HepG2 (cell line): ENCODE data around the gene AHSG. TPM values are rescaled to one million over a fixed set of nuclear protein-coding genes. Genes with fewer than 3 reads are reported as not detected.

Experiments
- ARNTL ChIP-seq: sonication (generic); formaldehyde crosslinking; IDR thresholded peaks from 2 replicates; pipeline ENCODE4 v1.4.0; 2020; ENCODE audit warnings: mild to moderate bottlenecking, missing genetic modification reagents
- BORCS8-MEF2B ChIP-seq: sonication (generic); formaldehyde crosslinking; IDR thresholded peaks from 2 replicates; pipeline ENCODE4 v1.8.0; 2022; ENCODE audit warnings: mild to moderate bottlenecking, missing genetic modification reagents
- GATAD2A ChIP-seq: IDR thresholded peaks from 2 replicates; pipeline ENCODE4 v1.6.1; 2016
- GFI1 ChIP-seq: sonication (generic); formaldehyde crosslinking; IDR thresholded peaks from 2 replicates; pipeline ENCODE4 v1.5.0; 2020; ENCODE audit warnings: missing genetic modification reagents, mild to moderate bottlenecking, borderline replicate concordance
- HHEX ChIP-seq: IDR thresholded peaks from 2 replicates; pipeline ENCODE4 v1.6.1; 2016; ENCODE audit warnings: control low read depth
- HOXA5 ChIP-seq: sonication (generic); formaldehyde crosslinking; IDR thresholded peaks from 2 replicates; pipeline ENCODE4 v1.4.0; 2020; ENCODE audit warnings: missing genetic modification reagents
- ISL2 ChIP-seq: sonication (generic); formaldehyde crosslinking; IDR thresholded peaks from 2 replicates; pipeline ENCODE4 v1.5.0; 2020; ENCODE audit warnings: missing genetic modification reagents
- KLF16 ChIP-seq, 2 experiments: sonication (generic) in 1 of 2; formaldehyde crosslinking in 1 of 2; IDR thresholded peaks; 2 replicates each; pipeline versions ENCODE4 v1.6.1 to v1.8.0; 2016 to 2023; ENCODE audit warnings: missing genetic modification reagents in 2 of 2, missing compliant biosample characterization in 1 of 2
- MEF2D ChIP-seq: sonication (generic); formaldehyde crosslinking; IDR thresholded peaks from 2 replicates; pipeline ENCODE4 v1.5.1; 2020; ENCODE audit warnings: mild to moderate bottlenecking, missing genetic modification reagents
- NR2C2 ChIP-seq: sonication (generic); formaldehyde crosslinking; IDR thresholded peaks from 2 replicates; pipeline ENCODE4 v1.4.0; 2020; ENCODE audit warnings: missing genetic modification reagents, mild to moderate bottlenecking, moderate library complexity, borderline replicate concordance
- ONECUT2 ChIP-seq: sonication (generic); formaldehyde crosslinking; IDR thresholded peaks from 2 replicates; pipeline ENCODE4 v1.4.0; 2020; ENCODE audit warnings: missing genetic modification reagents
- ZNF263 ChIP-seq: sonication (generic); formaldehyde crosslinking; IDR thresholded peaks from 2 replicates; pipeline ENCODE4 v1.4.0; 2020; ENCODE audit warnings: missing genetic modification reagents
- ZNF788 ChIP-seq: sonication (generic); formaldehyde crosslinking; IDR thresholded peaks from 2 replicates; pipeline ENCODE4 v1.5.0; 2020; ENCODE audit warnings: mild to moderate bottlenecking, missing genetic modification reagents, borderline replicate concordance
- polyA plus RNA-seq, 8 experiments: library from polyadenylated mRNA; depleted of rRNA in 3 of 8; stranded (reverse) in 7 of 8; unstranded in 1 of 8; fragments of >200 nt; fragmentation: Illumina TruSeq in 4 of 8; extraction: Trizol in 4 of 8; gene quantifications; 2 replicates each; pipeline versions ENCODE4 v1.2.1 to v1.2.3, GENCODE V29; 2011 to 2016; ENCODE audit warnings: low read depth in 4 of 8, missing spikeins in 1 of 8, mixed read lengths in 1 of 8; ENCODE audit not compliant: insufficient read depth in 1 of 8
- total RNA-seq, 5 experiments: library from RNA; depleted of rRNA; stranded (reverse); fragments of >200 nt; fragmentation: Illumina TruSeq; extraction: Trizol; gene quantifications; 2 replicates each; pipeline ENCODE4 v1.2.3, GENCODE V29; 2016; ENCODE audit warnings: low read depth in 1 of 5
- TF ChIP-seq, protein P1 (sequence below): IDR thresholded peaks from 2 replicates; pipeline ENCODE4 v1.4.0; 2020; ENCODE audit warnings: mild to moderate bottlenecking, missing genetic modification reagents
- TF ChIP-seq, protein P2 (sequence below): IDR thresholded peaks from 2 replicates; pipeline ENCODE4 v1.6.1; 2016; ENCODE audit warnings: low read depth, missing genetic modification reagents, missing compliant biosample characterization
- TF ChIP-seq, protein P3 (sequence below): sonication (generic); formaldehyde crosslinking; IDR thresholded peaks from 2 replicates; pipeline ENCODE4 v1.8.1; 2022; ENCODE audit warnings: low read depth, mild to moderate bottlenecking, missing genetic modification reagents
- TF ChIP-seq, protein P4 (sequence below): sonication (generic); formaldehyde crosslinking; IDR thresholded peaks from 2 replicates; pipeline ENCODE4 v1.4.0; 2020; ENCODE audit warnings: missing genetic modification reagents

The AHSG gene
- total and polyA plus RNA-seq, 2 of the 13 experiments (the other 11 are each of a cell fraction or from before 2014, with no cell fraction given) = 2,043 to 19,152 TPM

DNA sequence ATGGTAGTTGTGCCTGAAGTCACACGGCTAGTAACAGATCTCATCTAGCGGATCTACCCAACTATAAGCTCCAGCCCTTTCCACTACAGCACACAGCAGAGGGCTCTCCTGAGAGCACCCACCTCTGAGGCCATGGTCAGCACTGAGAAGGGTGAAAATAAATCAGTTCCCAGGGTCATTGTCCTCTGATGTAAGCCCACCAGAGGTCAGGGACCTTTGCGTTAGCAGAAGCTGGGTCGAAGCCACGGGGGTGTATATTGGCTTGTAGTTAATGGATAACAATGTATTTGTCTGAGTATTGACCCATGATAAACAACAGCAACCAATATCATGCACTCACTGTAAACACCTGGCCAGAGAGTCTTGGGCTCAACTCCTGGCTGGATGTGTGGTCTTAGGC lies 21.3 kb downstream of the AHSG start (continued):
- TF ChIP-seq, protein P1, sequence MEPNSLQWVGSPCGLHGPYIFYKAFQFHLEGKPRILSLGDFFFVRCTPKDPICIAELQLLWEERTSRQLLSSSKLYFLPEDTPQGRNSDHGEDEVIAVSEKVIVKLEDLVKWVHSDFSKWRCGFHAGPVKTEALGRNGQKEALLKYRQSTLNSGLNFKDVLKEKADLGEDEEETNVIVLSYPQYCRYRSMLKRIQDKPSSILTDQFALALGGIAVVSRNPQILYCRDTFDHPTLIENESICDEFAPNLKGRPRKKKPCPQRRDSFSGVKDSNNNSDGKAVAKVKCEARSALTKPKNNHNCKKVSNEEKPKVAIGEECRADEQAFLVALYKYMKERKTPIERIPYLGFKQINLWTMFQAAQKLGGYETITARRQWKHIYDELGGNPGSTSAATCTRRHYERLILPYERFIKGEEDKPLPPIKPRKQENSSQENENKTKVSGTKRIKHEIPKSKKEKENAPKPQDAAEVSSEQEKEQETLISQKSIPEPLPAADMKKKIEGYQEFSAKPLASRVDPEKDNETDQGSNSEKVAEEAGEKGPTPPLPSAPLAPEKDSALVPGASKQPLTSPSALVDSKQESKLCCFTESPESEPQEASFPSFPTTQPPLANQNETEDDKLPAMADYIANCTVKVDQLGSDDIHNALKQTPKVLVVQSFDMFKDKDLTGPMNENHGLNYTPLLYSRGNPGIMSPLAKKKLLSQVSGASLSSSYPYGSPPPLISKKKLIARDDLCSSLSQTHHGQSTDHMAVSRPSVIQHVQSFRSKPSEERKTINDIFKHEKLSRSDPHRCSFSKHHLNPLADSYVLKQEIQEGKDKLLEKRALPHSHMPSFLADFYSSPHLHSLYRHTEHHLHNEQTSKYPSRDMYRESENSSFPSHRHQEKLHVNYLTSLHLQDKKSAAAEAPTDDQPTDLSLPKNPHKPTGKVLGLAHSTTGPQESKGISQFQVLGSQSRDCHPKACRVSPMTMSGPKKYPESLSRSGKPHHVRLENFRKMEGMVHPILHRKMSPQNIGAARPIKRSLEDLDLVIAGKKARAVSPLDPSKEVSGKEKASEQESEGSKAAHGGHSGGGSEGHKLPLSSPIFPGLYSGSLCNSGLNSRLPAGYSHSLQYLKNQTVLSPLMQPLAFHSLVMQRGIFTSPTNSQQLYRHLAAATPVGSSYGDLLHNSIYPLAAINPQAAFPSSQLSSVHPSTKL (CRISPR knock-in tag) = peak; percentile 96
- TF ChIP-seq GFI1 (CRISPR knock-in tag) (peak; percentile 100), HOXA5 (CRISPR knock-in tag) (peak; percentile 80; the same call in 1 of the 2 replicates), ZNF788 (peak; percentile 45; the same call in 1 of the 2 replicates), ZNF263 (CRISPR knock-in tag) (0 out of 2 replicates have a peak, but pooled peaks have one; percentile 26), MEF2D (CRISPR knock-in tag) (peak; percentile 93), BORCS8-MEF2B (CRISPR knock-in tag) (peak; percentile 63; the same call in 1 of the 2 replicates), HHEX (peak; percentile 93), KLF16 (CRISPR knock-in tag; IDR thresholded peaks at IDR 0.05) (peak in 1 of 2 experiments; percentile 75; a peak in 2 of 4 replicates), NR2C2 (peak; percentile 83), ARNTL (CRISPR knock-in tag) (peak; percentile 89), GATAD2A (CRISPR knock-in tag) (peak; percentile 96), ONECUT2 (CRISPR knock-in tag) (peak; percentile 71), ISL2 (CRISPR knock-in tag) (peak; percentile 74; the same call in 1 of the 2 replicates)
- TF ChIP-seq, protein P2, sequence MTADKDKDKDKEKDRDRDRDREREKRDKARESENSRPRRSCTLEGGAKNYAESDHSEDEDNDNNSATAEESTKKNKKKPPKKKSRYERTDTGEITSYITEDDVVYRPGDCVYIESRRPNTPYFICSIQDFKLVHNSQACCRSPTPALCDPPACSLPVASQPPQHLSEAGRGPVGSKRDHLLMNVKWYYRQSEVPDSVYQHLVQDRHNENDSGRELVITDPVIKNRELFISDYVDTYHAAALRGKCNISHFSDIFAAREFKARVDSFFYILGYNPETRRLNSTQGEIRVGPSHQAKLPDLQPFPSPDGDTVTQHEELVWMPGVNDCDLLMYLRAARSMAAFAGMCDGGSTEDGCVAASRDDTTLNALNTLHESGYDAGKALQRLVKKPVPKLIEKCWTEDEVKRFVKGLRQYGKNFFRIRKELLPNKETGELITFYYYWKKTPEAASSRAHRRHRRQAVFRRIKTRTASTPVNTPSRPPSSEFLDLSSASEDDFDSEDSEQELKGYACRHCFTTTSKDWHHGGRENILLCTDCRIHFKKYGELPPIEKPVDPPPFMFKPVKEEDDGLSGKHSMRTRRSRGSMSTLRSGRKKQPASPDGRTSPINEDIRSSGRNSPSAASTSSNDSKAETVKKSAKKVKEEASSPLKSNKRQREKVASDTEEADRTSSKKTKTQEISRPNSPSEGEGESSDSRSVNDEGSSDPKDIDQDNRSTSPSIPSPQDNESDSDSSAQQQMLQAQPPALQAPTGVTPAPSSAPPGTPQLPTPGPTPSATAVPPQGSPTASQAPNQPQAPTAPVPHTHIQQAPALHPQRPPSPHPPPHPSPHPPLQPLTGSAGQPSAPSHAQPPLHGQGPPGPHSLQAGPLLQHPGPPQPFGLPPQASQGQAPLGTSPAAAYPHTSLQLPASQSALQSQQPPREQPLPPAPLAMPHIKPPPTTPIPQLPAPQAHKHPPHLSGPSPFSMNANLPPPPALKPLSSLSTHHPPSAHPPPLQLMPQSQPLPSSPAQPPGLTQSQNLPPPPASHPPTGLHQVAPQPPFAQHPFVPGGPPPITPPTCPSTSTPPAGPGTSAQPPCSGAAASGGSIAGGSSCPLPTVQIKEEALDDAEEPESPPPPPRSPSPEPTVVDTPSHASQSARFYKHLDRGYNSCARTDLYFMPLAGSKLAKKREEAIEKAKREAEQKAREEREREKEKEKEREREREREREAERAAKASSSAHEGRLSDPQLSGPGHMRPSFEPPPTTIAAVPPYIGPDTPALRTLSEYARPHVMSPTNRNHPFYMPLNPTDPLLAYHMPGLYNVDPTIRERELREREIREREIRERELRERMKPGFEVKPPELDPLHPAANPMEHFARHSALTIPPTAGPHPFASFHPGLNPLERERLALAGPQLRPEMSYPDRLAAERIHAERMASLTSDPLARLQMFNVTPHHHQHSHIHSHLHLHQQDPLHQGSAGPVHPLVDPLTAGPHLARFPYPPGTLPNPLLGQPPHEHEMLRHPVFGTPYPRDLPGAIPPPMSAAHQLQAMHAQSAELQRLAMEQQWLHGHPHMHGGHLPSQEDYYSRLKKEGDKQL (CRISPR knock-in tag) = peak; percentile 95
- TF ChIP-seq, protein P3, sequence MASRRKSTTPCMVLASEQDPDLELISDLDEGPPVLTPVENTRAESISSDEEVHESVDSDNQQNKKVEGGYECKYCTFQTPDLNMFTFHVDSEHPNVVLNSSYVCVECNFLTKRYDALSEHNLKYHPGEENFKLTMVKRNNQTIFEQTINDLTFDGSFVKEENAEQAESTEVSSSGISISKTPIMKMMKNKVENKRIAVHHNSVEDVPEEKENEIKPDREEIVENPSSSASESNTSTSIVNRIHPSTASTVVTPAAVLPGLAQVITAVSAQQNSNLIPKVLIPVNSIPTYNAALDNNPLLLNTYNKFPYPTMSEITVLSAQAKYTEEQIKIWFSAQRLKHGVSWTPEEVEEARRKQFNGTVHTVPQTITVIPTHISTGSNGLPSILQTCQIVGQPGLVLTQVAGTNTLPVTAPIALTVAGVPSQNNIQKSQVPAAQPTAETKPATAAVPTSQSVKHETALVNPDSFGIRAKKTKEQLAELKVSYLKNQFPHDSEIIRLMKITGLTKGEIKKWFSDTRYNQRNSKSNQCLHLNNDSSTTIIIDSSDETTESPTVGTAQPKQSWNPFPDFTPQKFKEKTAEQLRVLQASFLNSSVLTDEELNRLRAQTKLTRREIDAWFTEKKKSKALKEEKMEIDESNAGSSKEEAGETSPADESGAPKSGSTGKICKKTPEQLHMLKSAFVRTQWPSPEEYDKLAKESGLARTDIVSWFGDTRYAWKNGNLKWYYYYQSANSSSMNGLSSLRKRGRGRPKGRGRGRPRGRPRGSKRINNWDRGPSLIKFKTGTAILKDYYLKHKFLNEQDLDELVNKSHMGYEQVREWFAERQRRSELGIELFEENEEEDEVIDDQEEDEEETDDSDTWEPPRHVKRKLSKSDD (CRISPR knock-in tag) = peak; percentile 48; the same call in 1 of the 2 replicates
- TF ChIP-seq, protein P4, sequence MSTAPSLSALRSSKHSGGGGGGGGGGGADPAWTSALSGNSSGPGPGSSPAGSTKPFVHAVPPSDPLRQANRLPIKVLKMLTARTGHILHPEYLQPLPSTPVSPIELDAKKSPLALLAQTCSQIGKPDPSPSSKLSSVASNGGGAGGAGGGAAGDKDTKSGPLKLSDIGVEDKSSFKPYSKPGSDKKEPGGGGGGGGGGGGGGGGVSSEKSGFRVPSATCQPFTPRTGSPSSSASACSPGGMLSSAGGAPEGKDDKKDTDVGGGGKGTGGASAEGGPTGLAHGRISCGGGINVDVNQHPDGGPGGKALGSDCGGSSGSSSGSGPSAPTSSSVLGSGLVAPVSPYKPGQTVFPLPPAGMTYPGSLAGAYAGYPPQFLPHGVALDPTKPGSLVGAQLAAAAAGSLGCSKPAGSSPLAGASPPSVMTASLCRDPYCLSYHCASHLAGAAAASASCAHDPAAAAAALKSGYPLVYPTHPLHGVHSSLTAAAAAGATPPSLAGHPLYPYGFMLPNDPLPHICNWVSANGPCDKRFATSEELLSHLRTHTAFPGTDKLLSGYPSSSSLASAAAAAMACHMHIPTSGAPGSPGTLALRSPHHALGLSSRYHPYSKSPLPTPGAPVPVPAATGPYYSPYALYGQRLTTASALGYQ (CRISPR knock-in tag) = peak; percentile 87
